A673 (cell line): ENCODE measurements around the gene CFAP52.
A peak's percentile ranks its signal among the peaks of the same experiment; 100 is the strongest.

ENCODE experiments used
- EZH2 ChIP-seq: fragments of 200-600 bp; sonication (generic); IDR thresholded peaks from 2 replicates; pipeline ENCODE4 v1.6.1; 2017; ENCODE audit warnings: borderline replicate concordance, low read depth, mild to moderate bottlenecking, mixed read lengths, antibody characterized with exemption, low read length; ENCODE audit not compliant: poor library complexity, severe bottlenecking
- TF ChIP-seq, protein P1 (sequence below): fragments of 300-800, 200-600 bp; sonication (generic); conservative IDR thresholded peaks from 2 replicates; pipeline ENCODE4 v1.5.1; 2017; ENCODE audit warnings: low read depth, mild to moderate bottlenecking, antibody characterized with exemption, low read length, moderate library complexity, mixed read lengths

DNA sequence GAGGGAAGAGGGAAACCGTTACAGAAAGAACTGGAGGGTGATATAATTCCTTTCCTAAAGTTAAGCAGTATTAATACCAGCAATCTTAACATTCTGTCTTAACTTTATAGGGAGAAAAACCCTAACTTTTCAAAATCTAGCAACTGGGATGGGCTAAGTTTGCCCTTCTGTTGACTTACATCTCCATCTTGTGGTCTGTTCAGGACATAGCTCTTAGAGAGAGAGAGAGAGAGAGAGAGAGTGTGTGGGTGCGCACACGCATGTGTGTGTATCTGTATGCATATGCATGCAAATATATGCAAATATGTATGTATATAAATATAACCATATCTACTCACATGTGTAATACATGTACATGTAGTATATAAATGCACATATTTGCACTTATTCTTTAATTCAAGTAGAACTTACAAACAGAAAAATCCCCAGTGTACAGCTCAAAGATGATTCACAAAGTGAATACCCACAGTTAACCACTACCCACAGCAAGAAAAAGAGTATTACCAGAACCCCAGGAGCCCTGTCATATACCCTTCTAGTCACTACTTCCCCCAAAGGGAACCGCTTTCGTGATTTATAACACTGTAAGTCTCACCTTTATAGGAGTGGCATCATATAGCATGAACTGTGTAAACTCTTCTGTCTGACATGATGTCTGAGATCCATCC lies 47.3 kb upstream of the CFAP52 start:
- TF ChIP-seq, protein P1, sequence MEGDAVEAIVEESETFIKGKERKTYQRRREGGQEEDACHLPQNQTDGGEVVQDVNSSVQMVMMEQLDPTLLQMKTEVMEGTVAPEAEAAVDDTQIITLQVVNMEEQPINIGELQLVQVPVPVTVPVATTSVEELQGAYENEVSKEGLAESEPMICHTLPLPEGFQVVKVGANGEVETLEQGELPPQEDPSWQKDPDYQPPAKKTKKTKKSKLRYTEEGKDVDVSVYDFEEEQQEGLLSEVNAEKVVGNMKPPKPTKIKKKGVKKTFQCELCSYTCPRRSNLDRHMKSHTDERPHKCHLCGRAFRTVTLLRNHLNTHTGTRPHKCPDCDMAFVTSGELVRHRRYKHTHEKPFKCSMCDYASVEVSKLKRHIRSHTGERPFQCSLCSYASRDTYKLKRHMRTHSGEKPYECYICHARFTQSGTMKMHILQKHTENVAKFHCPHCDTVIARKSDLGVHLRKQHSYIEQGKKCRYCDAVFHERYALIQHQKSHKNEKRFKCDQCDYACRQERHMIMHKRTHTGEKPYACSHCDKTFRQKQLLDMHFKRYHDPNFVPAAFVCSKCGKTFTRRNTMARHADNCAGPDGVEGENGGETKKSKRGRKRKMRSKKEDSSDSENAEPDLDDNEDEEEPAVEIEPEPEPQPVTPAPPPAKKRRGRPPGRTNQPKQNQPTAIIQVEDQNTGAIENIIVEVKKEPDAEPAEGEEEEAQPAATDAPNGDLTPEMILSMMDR, result peak; percentile 71
- no peak for TF ChIP-seq EZH2
